ENCODE data around the gene TMPRSS5.
A peak's percentile ranks its signal among the peaks of the same experiment; 100 is the strongest.
"Not testable (repeated sequence)": the region's sequence is repeated elsewhere in the genome, so short reads cannot be mapped to it uniquely, and the experiment has no call there.

Gene TMPRSS5
- 0.54 to 2.0 (median 0.80) reads per million in 4 donors for total RNA-seq

DNA sequence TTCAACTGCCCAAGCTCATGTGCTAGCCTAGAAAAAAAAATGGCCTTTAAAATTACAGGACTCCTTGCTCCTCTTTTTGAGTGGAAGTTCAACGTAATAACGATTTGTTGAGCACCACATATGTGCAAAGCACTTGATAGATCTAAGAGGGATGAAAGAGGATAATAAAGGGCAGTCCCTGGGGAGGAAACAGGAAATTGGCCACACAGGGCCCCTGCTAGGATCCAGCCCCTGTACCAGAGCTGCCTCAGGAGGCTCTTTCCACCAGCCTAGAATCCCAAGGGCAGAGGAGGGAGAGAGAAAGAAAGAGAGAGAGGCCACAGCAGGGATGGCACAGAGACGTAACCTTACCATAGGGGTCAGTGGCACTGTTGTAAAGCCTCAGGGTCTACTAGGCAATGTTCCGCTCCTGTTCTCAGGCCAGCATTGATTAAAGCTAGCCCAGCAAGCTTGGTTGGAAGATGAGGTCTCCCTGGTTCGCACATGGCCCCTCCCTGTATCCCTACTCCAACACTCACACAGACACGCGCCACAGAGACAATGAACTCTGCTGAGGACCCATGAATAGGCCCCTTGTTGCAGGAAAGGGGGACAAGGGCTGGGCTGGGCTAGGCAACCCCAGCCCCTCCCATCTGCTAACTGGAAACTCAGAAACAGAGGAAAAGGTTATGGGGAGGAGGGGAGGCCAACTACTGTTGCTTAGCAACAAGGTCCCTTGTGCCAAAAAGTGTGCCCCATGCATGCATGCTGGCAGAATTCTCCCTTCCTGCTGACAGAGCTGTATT, at the start of gene TMPRSS5:
Gene TMPRSS5, minus strand, starts transcription at position 438 of the 785 bp plus-strand sequence. Its CDS starts 84 bp downstream, at position 354.
- no peak for DNase-seq

GRCh38 chr11:113752932-113753331, 46.8 kb upstream of the TMPRSS5 start:
- no peak for DNase-seq

DNA sequence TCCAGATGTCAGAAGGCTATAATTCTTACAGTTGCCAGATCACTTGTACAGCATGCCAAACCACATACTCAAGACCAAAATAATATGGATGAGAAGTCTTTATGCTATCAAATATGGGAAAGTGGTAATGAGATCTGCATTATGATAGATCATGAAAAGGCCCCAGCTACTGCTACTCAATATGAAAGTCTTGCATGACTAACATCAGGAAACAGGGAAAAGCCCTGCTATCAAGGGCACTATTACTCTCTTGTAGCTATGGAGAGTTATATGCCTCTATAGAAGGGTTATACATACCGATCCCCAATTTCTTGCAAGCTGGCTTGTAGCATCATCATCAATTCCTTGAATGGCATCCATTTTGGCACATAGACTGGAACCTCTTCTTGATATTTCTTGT, 30.2 kb upstream of the TMPRSS5 start:
- DNase-seq = peak in 1 of 5 donors; percentile 7

- DNase-seq = no peak
These were observed 26.0 kb upstream of the TMPRSS5 start for GRCh38 chr11:113732092-113732491.

GRCh38 chr11:113730887-113731726, 25.0 kb upstream of the TMPRSS5 start:
- peak in 1 of 5 donors; percentile 8 for DNase-seq

DNA sequence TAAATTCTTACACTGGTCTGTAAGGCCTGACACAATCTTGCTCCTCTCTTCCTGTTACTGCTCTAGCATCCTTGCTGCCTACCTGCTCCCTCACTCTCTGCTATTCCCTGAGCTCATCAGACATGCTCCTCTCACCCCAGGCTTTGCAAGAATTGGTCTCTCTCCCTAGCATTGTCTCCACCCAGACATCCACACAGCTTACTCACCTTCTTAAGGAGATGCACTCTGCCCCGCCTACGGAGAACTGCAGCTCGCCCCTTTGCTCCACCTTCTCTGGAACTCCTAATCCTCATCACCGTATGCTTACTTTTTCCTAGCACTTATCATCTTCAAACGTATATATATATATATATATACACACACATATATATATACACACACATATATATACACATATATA, 23.3 kb upstream of the TMPRSS5 start:
- no peak for DNase-seq

DNA sequence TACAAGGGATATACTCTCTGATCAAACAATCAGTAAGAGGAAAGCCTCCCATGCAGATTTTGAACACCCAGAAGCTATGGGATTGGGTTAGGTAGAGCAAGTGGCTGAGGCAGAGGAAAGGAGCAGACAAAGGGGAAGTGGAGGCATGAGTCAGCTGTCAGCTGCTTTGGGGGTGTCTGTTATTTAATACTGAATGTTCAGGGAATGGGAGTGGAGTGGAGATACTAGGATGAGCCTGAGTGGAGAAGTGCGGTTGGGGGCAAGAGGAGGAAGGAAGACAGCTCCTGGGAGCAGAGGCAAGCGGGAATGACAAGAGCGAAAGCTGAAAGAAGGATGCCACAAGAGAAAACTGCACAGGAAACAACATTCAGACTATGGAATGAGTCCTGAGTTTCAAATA, 22.7 kb upstream of the TMPRSS5 start:
- DNase-seq = no peak

- DNase-seq = no peak
These were observed 19.8 kb upstream of the TMPRSS5 start for GRCh38 chr11:113725913-113726312.

- DNase-seq = no peak
These were observed 19.3 kb upstream of the TMPRSS5 start for GRCh38 chr11:113725407-113725806.

DNA sequence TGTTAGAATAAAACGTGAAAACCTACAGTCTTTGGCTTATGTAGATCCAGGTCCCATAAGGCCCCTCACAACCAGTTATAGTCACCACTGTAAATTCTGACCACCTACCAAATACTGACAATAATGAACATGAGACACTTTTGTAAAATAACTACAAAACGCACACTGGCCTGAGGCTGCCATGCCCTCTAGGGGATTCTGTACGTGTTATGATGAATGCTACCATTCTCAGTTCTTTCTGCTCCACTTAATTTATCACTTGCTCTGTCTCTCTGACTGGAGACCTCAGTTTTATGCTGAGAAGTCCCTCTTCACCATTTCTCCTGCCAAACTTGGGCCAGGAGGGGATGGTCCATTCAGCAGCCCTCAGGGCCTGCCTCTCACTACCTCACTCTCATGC, 18.7 kb upstream of the TMPRSS5 start:
- no peak for DNase-seq

- no peak for DNase-seq
These were observed 17.7 kb upstream of the TMPRSS5 start for GRCh38 chr11:113723787-113724186.

DNA sequence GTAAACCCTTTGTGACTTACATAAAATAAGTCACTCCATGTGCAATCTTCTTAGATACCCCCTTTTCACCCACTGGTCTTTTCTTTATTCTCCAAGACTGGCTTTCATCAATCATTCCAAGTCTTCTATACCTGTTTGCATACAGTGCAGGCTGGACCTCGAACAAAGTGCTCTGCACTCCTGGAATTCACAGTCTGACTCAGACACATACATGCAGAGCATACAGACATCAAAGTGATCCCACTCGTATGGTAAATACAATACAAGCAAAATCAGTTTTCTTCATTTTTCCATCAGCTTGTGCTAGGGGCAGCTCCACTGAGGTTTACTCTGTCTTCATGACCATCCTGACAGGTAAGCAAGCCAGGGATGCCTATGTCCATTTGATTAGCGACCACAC, 16.8 kb upstream of the TMPRSS5 start:
- DNase-seq = no peak

DNA sequence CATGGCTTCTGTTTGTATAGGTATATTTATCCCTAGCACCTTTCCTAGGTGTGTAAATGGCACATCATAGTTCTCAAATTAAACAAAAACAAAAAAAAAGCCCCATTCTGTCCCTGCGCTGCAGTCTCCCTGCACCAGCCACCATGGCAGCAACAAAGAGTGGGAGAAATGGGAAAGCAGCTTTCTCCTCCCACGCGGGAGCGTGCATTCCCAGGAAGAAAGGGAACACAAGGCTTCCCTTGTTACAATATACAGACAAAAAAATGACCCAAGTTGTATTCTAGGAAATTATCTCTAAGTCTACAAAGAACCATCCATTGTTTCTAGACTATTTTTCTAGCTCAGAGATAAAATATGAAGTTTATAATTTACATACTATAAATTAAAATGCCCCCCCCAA, 16.1 kb upstream of the TMPRSS5 start:
- no peak for DNase-seq

DNA sequence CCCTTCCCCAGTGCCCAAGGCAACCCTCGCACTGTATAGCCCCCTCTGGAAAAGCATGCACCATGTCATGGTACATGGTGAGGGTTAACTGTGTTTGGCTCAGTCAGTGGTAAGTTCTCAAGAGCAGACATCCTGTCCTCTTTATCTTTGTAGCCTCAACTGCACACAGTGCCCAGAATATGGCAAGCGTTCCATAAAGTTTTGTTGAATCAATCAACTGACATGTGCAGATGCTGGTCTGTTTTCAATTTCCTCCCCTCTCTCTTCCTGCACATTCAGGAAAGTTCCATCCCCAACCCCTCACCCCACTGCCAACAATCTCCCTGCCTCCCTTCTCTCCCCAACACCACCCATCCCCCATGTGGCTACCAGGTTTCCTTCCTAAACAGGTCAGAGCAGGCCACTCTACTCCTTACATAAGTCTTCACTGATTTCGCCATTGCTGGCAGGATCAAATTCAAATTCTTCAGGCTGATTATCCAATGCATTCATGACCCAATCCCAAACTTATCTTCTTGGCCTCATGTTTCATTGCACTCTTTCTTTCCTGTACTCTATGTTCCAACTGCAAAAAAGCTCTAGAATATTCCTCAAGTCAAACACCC, 15.5 kb upstream of the TMPRSS5 start:
- DNase-seq = no peak

GRCh38 chr11:113720478-113720877, 14.4 kb upstream of the TMPRSS5 start:
- DNase-seq = not testable (repeated sequence)

DNA sequence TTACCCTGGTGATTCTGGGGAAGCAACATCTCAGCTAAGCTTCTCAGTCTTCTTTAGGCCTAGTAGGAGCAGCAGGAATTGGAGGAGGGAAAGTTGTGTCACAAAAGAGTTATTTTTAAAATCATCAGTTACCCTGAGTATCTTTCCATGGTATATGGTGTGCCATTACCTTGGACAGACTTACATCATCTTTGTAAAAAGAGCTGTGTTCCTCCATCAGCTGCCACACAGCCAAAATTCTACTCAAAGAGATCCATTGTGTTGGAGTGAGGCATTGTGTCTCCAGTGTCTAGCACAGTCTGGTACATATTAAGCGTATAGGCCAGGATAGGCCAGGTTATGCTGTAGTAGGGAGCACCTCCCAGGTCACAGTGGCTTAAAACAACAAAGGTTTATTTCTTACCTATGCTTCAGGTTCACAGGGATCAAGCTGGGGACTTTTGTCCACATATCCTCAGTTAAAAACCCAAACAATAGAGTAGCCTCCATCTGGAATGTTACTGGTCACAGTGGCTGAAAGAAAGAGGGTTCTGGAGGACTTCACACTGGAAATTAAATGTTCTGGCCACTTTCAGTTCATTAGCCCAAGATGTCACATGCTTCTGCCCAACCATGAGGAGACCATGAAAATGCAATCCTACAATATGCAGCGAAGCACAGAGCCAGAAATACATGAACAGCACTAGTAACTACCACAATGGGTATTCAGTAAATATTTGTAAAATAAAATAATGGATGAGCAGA, 9.9 kb upstream of the TMPRSS5 start:
- DNase-seq = no peak

DNA sequence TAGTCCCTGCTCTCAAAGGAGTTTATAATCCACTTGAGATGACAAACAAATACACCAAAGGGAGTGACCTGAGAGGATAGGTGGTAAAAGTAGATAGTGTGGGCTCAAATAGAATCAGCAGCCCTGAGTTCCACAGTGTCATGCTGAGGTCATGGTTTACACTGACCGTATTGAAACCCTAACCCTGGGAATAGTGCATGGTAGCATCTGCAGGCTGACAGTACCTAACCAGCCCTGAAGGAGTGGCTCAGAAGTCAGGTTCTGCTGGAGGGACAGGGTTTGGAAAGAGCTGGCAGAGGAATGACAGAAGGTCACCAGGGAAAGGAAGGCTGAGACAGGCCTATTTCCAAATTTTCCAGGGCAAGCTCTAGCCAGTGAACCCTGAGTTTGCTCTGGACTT, 9.2 kb upstream of the TMPRSS5 start:
- no peak for DNase-seq

DNA sequence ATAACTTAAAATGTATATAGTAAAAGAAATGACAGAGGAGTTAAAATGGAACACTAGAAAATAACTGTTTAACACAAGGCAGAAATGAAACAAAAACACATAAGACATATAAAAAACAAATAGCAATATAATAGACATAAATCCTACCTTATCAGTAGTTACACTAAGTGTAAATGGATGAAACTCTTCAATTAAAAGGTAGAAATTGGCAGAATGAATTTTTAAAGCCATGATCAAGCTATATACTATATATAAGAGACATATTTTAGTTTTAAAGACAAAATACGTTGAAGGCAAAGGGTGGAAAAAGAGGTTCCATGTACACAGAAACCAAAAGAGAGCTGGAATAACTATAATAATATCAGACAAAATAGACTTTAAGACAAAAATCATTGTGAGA, 4.9 kb upstream of the TMPRSS5 start:
- DNase-seq = no peak

DNA sequence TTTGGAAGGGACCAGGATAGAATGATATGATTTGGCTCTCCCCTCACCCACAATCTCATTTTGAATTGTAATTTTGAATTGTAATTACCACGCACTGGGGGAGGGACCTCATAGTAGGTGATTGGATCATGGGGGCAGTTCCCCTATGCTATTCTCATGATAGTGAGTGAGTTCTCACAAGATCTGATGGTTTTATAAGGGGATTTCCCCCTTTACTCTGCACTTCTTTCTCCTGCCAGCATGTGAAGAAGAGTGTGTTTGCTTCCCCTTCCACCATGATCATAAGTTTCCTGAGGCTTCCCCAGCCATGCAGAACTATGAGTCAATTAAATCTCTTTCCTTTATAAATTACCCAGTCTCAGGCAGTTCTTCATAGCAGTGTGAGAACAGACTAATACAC, 2.6 kb downstream of the TMPRSS5 start:
- DNase-seq = not testable (repeated sequence)

DNA sequence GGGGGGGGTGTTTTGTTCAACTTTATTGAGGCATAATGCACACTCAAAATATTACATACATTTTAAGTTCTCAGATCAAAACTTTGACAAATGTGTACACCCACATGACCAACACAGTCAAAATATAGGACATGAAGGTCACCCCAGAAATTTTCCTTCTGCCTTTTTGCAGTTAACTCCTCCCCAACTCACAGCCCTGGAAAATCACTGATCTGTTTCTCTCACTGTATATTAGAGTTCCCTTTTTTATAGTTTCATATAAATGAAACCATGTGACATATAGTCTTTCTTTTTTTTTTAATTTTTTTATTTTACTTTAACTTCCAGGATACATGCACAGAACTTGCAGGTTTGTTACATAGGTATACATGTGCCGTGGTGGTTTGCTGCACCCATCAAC, 4.6 kb downstream of the TMPRSS5 start:
- DNase-seq = no peak

DNA sequence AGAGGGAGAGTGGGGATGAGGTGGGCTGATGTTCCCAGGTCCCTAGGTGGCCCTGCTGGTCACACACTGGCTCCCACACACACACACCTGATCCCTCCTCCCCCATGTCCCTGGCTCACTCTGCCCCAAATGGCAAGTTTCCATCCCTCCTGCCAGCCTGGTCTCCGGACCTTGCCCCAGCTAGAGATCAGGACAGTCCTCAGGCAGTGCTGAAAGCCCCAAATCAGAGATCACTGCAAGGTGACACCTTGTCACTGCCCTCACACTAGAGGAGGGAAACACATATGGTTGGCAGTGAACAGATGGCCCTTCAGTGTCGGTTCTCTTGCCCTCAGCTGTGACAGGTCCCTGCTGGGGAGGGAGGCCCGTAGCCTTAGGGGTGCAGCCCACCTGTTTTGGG, 7.6 kb downstream of the TMPRSS5 start:
- DNase-seq = no peak

DNA sequence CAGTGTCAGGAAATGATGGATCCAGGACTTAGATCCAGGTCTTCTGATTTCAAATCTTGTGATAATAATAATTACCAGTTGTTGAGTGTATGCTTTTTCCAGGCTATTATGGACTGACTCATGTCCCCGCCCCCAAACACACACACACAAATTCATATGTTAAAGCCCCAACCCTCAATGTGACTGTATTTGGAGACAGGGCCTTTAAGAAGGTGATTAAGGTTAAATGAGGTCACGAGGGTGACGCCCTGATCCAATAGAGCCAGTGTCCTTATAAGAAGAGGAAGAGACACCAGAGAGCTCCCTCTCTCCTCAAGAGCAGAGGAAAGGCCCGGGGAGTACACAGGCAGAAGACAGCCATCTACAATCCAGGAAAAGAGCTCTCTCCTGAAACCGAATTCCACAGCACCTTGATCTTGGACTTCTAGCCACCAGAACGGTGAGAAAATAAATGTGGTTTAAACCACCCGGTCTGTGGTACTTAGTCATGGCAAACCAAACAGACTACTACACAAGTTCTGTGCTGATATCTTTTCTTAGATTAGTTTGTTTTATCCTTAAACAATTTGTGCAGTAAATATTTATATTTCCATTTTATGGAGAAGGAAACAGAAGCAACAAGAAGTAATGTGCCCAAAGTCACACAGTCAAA, 8.2 kb downstream of the TMPRSS5 start:
- DNase-seq = no peak

Measured in T-helper 1 cell (primary cell).